PFSK-1 (cell line): Measurements from ENCODE around the gene MPV17L.

Source experiments
- FOXP2 ChIP-seq: optimal IDR thresholded peaks from 2 replicates; pipeline ENCODE3; 2011; ENCODE audit warnings: borderline replicate concordance, control low read depth, inconsistent platforms; ENCODE audit not compliant: insufficient read depth; ENCODE audit errors: extremely low read length, extremely low read depth
- POLR2AphosphoS5 ChIP-seq: IDR thresholded peaks from 2 replicates; pipeline ENCODE4 v1.6.1; 2012; ENCODE audit warnings: low read depth, mild to moderate bottlenecking, control low read depth, low read length, moderate library complexity
- REST ChIP-seq, 2 experiments: IDR thresholded peaks; 2 replicates each; pipeline versions ENCODE4 v1.6.1 to v1.8.0; 2011 to 2012; ENCODE audit warnings: low read depth in 2 of 2, low read length in 2 of 2, control low read depth in 1 of 2, inconsistent platforms in 1 of 2, mild to moderate bottlenecking in 1 of 2, moderate library complexity in 1 of 2; ENCODE audit not compliant: insufficient read depth in 1 of 2
- SIN3A ChIP-seq: IDR thresholded peaks from 2 replicates; pipeline ENCODE4 v1.6.1; 2012; ENCODE audit warnings: mild to moderate bottlenecking, low read length, moderate library complexity, borderline replicate concordance; ENCODE audit not compliant: insufficient read depth
- TAF1 ChIP-seq: IDR thresholded peaks from 2 replicates; pipeline ENCODE4 v1.6.1; 2012; ENCODE audit warnings: low read length, control low read depth, borderline replicate concordance; ENCODE audit not compliant: insufficient read depth

Gene MPV17L

GRCh38 chr16:15422222-15422621 is 26.7 kb downstream of the MPV17L start:
- no peak for TF ChIP-seq SIN3A

- TF ChIP-seq TAF1 (no peak), SIN3A (no peak), POLR2AphosphoS5 (no peak)
Measured at GRCh38 chr16:15425861-15426260, 30.3 kb downstream of the MPV17L start.

- no peak for TF ChIP-seq SIN3A
- no peak for TF ChIP-seq REST (IDR thresholded peaks at IDR 0.05; ENCODE audit: insufficient read depth in 1 of 2, low read depth in 2 of 2, low read length in 2 of 2)
- TF ChIP-seq TAF1, result no peak
- TF ChIP-seq POLR2AphosphoS5, result no peak
- no peak for TF ChIP-seq FOXP2
Measured at GRCh38 chr16:15426796-15427195, 31.2 kb downstream of the MPV17L start.

GRCh38 chr16:15427648-15428239 is 32.2 kb downstream of the MPV17L start:
- TF ChIP-seq POLR2AphosphoS5 (no peak), TAF1 (no peak), REST (IDR thresholded peaks at IDR 0.05; ENCODE audit: insufficient read depth in 1 of 2, low read depth in 2 of 2, low read length in 2 of 2) (no peak), FOXP2 (no peak)

- TF ChIP-seq REST (IDR thresholded peaks at IDR 0.05; ENCODE audit: insufficient read depth in 1 of 2, low read depth in 2 of 2, low read length in 2 of 2), result no peak
- TF ChIP-seq TAF1, result no peak
- TF ChIP-seq SIN3A, result no peak
- no peak for TF ChIP-seq POLR2AphosphoS5
- no peak for TF ChIP-seq FOXP2
Measured at GRCh38 chr16:15434079-15434424, 38.5 kb downstream of the MPV17L start.

- TF ChIP-seq REST (IDR thresholded peaks at IDR 0.05; ENCODE audit: insufficient read depth in 1 of 2, low read depth in 2 of 2, low read length in 2 of 2), result no peak
- no peak for TF ChIP-seq TAF1
- TF ChIP-seq FOXP2, result no peak
- TF ChIP-seq POLR2AphosphoS5, result no peak
- no peak for TF ChIP-seq SIN3A
Measured at GRCh38 chr16:15434425-15435215, 39.1 kb downstream of the MPV17L start, which contains the start of gene BMERB1. BMERB1 (plus strand) TSS chr16:15434588; CDS start chr16:15434654, 66 bp downstream.
